ENCODE data around the gene LCP2.
"Not testable (repeated sequence)": the region's sequence is repeated elsewhere in the genome, so short reads cannot be mapped to it uniquely, and the experiment has no call there.

The LCP2 gene

GRCh38 chr5:170270293-170271069 is 27.1 kb downstream of the LCP2 start:
- DNase-seq, result peak; percentile 52

DNA sequence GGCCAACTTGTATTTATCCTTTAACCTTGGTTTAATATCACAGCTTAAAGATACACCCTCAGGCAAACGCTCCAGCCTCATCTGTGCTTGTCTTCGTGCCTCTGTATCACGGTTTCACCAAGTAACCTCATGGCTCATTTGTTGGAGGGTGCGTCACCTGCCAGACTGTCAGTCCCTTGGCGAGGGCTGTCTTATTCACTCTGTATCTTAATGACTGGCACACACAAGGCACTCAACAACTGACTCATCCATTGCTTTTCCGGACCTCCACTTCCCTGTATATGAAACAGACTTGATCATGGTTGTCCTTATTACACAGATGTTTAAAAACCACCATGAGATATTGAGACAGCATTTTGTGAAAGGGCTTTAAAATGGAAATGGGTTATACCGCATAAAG is 28.0 kb downstream of the LCP2 start:
- DNase-seq, result no peak

DNA sequence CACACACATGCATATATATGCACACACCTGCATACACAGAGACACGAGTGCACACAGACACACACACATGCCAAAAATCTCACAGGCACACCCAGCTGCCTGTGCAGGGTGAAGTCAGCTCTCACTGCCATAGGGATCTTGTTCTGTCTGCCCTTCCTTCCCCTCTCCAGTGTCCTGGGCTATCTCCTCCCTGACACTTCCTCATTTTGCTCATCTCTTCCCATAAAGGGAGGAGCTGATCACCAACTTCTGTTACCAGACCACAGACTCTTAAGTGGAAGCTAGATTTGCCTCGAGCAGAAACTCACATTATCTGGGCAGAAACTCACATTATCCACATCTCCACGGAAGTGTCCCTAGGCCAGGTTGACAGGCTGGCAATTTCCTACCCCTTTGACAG is 28.7 kb downstream of the LCP2 start:
- DNase-seq, result no peak

GRCh38 chr5:170268153-170268689 is 29.4 kb downstream of the LCP2 start:
- DNase-seq, result no peak

DNA sequence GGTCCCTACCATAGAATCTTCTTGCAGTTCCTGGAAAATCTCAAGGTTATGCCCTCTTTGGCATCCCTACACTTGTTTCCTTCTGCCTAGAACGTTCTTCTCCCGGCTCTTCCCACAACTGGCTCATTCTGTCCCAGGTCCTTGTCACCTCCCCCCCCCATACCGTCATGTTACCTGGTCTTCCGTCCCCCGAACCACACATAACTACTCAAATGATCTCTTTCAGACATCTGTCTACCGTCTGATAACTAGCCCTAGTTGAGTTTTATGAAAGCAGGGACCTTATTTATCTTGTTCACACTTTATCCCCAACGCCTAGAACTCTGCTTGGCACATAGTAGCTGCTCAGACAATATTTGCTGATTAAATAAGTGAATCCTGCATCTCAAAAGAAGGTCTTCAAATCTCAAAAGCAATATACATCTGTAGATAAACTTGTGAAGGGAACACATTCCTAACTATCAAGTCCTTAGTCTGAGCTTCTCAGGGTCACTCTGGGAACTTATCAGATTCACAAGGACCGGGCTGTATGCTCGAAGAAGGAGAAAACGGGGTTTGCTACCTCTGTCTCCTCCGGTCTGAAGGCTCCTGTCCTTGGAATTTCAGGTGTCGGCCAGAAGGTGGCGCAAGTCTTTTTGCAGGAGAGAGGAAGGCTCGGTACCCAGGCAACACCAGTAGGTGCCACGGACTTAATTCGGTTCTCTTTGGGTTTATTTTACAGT is 30.0 kb downstream of the LCP2 start:
- peak; percentile 89 for DNase-seq

- DNase-seq, result no peak
Observed at GRCh38 chr5:170266570-170267381, 30.8 kb downstream of the LCP2 start.

DNA sequence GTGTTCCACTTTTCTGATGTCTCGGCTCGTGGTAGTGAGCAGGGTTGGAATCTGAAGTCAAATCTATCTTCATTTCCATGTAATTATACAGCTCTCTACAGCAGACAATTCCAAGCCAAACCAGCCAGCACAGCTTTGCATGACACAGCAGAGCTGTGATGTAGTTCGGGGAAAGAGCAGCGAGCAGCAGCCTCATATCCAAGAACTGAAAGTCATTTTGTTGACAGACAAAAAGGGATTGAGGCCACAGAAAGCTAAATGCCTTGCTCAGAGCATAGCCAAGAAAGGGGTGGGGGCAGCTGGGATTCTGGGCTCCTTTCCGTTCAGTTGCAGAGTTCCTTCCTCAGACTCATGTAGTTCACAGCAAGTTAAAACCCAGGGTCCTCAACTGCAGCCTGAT is 32.1 kb downstream of the LCP2 start:
- no peak for DNase-seq

DNA sequence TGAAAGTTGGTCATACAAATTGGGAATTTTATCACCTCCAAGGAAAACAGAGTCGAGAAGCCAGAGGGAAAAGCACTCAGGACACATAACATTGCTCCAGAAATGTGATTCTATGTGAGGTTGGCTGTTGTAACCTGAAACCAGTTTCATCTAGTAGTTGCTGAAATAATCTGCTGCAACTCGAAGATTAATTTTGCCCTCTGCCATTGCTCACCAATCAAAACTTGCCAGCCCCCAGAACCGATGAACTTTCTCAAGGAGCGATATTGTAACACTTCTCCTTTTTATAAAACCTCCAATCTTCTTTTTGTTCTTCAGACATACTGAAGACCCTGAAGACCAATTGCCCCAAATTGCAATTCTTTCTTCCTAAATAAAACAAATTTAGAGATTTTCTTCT is 33.7 kb downstream of the LCP2 start:
- DNase-seq, result no peak

DNA sequence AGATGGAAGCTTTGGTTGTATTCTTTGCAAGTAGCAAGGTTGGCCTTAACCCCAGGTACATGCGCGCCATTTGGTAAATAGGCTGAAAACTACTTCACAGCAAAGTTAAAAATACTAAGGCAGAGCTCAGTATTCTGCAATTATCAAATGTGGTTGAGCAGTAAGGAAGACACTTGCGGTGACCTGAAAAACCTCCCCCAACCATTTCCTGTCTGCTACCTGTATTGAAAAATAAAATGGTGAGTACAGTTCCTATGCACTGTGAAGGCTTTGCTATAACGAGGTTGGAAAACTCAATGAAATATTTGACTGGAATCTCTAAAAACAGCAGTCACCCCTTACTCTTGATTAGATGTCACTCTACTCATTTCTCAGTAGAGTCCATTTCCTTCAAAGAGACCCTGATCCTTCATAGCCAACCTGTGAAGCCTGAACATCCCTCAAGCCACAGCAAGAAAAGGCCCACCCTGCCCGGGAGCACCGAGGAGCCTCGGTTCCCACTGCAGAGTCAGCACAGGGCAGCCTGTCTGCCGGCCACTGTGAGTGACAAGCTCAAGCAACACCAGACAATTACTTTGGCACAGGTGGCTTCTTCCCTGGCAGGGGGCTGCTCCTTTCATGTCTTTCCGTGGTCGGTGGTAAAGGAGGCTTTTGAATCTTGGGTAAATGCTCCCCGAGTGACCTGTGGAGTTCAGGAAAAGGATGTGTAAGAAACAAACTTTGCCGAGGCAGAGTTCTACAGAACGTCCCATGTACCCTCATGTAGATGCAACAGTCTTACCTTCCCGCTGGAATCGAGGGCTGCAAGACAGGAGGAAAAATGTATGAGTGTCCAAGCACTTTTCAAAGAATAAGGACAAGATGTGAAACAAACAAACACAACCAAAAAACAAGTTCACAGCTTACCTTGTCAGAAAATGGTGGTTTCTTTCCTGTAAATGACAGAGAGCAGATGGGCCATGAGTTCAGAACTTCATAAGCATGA is 35.2 kb downstream of the LCP2 start:
- DNase-seq, result no peak

GRCh38 chr5:170261528-170262043 is 36.0 kb downstream of the LCP2 start:
- DNase-seq, result no peak

DNA sequence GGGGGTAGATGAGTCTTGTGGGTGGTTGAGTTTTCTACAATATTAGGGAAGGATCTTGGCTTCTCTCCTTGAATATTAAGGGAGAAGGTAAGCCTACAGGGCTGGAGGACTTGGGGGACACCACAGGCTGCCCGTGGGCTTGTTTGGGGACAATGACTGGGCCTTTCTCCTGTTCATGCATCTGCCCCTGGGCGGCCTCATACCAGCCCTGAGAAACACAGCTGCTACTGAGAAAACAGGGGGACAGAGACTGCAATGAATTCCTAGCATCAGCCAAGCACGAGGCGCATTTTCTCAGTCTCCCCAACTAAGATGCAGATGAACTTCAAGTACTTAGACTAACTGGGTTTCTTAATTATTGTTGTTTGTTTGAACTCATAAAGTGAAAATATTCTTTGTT is 40.2 kb downstream of the LCP2 start:
- DNase-seq, result no peak

- no peak for DNase-seq
Observed at GRCh38 chr5:170256571-170256970, 41.0 kb downstream of the LCP2 start.

DNA sequence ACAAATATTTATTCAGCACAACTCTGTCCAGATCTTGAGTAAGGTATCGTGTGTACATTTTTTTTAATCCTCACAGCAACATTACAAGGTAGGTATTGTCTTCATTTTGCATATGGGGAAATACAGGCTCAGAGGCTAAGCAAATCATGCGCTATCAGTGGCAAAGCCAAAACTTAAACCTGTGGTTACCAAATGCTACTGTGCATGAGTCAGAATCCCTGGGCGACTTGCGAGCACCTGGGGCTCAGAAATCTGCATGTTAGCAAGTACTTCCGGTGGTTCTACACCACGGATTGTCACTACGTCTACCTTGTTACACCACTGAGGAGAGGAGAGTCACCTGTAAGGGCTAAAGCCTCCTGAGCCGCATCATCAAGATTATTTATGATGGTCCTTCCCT is 43.5 kb downstream of the LCP2 start:
- DNase-seq, result no peak

DNA sequence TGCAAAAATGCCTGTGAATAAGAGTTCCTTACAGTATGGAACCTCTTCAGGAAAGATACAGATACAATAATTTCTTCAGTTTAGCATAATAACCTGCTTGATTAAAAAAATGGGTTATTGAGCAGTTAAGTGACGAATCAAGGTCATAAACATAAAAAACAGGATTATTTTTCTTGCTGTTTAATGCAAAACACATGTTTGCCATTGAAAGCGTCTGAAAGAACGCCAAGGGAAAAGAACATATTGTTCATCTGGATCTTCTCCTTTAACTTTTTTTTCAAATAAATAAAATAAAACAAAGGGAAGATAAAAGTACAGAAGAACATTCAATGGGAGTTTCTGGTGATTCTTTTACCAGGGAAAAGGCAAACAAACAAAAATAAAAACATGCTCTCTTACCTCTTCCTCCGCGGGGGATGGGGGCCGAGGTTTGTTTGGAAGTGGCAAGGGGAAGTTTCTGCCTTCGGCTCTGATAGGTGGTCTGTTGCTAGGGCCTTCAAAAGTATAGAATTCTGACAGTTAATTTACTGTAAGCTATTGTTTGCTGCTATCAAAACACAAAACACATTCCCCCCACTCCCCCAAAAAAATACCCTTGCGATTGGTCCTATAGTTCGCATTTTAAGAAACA is 44.7 kb downstream of the LCP2 start:
- no peak for DNase-seq

DNA sequence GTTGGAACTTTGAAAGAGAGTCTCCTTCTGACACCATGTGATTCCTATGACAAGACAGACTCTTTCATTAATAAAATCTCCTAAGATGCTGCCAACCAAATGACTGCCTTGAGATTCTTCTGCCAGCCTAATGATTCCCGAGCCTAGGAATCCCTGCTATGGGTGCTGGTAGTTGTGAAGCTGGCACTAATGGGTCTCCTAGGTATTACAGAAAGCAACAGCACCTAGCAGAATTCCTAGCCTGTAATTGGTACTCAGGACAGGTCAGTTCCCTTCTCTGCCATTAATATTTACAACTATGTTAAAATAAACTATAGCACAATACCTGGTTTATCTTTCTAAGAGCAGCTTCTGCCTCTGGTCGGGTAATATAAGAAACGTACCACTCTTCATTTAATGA is 45.5 kb downstream of the LCP2 start:
- no peak for DNase-seq

GRCh38 chr5:170251462-170251861 is 46.1 kb downstream of the LCP2 start:
- no peak for DNase-seq

- no peak for DNase-seq
Observed at GRCh38 chr5:170250810-170251317, 46.7 kb downstream of the LCP2 start.

GRCh38 chr5:170249355-170249754 is 48.2 kb downstream of the LCP2 start:
- no peak for DNase-seq

DNA sequence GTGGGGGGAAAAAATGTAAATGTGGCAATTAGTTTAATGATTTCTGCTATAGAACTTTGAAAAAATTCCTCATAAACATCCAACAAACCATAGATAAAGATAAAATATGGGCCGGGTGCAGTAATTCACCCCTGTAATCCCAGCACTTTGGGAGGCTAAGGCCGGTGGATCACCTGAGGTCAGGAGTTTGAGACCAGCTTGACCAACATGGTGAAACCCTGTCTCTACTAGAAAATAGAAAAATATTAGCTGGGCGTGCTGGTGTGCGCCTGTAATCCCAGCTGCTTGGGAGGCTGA is 48.7 kb downstream of the LCP2 start:
- DNase-seq, result not testable (repeated sequence)

DNA sequence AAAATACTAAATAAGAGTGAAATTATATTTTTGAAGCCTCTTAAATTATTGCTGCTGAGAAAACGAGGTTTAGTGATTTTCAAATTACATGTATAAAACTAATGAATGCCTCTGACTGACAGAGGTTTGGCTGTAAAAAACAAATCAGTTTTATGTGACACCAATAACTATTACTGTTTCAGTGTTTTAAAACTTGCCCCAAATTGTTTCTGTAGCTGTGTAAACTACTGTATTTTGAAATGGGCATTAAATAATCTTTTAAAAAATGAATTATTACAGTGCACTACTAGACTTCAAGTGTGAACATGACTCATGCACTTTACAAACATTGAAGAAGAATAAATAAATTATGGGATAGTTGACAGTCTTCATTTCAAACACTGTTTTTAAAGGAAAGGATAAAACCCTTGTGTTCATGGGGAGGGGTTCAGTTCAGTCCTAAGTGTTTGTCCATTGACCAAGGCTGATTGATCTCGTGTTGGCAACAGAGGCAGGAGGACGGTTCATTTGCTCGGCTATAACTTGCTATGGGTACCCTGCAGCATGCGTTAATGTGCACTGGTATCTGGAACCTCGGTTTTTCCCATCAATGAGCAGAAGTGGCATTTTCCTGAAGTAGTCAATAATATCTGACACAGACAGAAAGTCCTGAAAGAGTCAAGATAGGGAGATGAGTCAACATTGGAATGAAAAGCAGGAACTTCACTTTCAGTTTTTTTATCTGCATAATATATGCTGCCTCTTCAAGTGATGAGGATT is 49.2 kb downstream of the LCP2 start:
- no peak for DNase-seq

DNA sequence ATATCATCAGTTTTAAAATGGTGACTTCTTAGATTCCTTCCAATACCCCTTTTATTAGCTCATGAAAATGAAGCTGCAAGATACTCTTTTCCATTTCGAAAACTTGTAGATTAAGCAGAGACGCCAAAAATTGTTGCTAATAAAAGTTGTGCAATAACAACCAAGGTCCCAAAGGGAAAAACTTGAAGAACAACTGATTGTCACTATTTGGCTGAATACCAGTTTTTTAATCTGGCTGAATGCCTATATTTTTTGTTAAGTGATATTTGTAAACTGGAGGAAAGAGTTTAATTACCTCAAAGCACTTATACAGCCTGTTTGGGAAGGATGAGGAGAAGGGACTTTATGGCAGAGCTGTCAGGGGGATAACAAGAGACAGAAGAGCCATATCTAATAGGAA is 50.2 kb downstream of the LCP2 start:
- no peak for DNase-seq
